Ovary (tissue), 3 donors: ENCODE measurements around the gene ALLC.

ENCODE experiments used
- CTCF ChIP-seq, 3 donors: fragments of 450-650 bp in 2 of 3; fragments of 200-600 bp in 1 of 3; IDR thresholded peaks; one replicate each; pipeline versions ENCODE4 v1.5.1 to v1.8.0; 2016 to 2022; ENCODE audit warnings: antibody characterized with exemption in 3 of 3, mild to moderate bottlenecking in 1 of 3
- EP300 ChIP-seq: sonication (generic); formaldehyde crosslinking; IDR thresholded peaks from one replicate; pipeline ENCODE4 v1.6.1; 2017; ENCODE audit warnings: antibody characterized with exemption
- POLR2A ChIP-seq: fragments of 450-650 bp; IDR thresholded peaks from one replicate; pipeline ENCODE4 v1.6.1; 2017; ENCODE audit warnings: antibody characterized with exemption, mild to moderate bottlenecking, moderate library complexity
- donor health status: DM: no; HTN: no; CAD: no.

- TF ChIP-seq CTCF (IDR thresholded peaks at IDR 0.05), result no peak
- no peak for TF ChIP-seq EP300
- TF ChIP-seq POLR2A, result no peak
Observed at GRCh38 chr2:3692375-3692774, 34.4 kb downstream of the ALLC start.
